ENCODE measurements around the gene ZBTB11. TPM values are rescaled to one million over a fixed set of nuclear protein-coding genes. Genes with fewer than 3 reads are reported as not detected.

Gene ZBTB11
- total RNA-seq, 1 experiment from 2014 or later = 20.4 TPM

DNA sequence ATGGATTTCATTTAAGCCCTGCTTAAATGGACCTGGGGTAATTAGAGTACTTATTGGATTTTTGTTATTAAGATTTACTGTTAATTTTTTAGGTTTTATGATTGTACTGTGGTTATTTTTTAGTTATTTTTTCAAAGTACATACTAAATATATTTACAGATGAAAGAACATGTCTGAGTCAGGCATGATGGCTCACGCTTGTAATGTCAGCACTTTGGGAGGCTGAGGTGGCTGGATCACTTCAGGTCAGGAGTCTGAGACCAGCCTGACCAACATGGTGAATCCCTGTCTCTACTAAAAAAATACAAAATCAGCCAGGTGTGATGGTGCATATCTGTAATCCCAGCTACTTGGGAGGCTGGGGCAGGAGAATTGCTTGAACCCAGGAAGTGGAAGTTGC lies 25.8 kb upstream of the ZBTB11 start:
- Histone ChIP-seq H4K20me1 (ENCODE audit: insufficient read depth) (no peaks in the 10 kb centered on the region), H3K27me3 (ENCODE audit: insufficient read depth, low read length) (no peaks in the 10 kb centered on the region), H3K9ac (ENCODE audit: low read length) (no peak overlapping the region), H2AFZ (ENCODE audit: low read depth, low read length, poor library complexity, severe bottlenecking) (no peak overlapping the region), H3K9me2 (ENCODE audit: insufficient read depth) (no peaks in the 10 kb centered on the region), H3K79me2 (ENCODE audit: insufficient read depth, low read length) (no peaks in the 10 kb centered on the region), H3K4me1 (ENCODE audit: control insufficient read depth in 1 of 2, insufficient read depth in 2 of 2, low read length in 2 of 2) (peaks cover 7 to 27% of the 10 kb centered on the region in 2 experiments), H3K27ac (ENCODE audit: low read depth, low read length) (no peak overlapping the region), H3K4me2 (ENCODE audit: low read length) (peak overlapping the region; percentile 62), H3K4me3 (replicated peaks in 1 of 2; ENCODE audit: low read depth in 1 of 2, low read length in 2 of 2) (no peak overlapping the region), H3K36me3 (ENCODE audit: control insufficient read depth in 1 of 2, insufficient read depth in 2 of 2, low read length in 2 of 2) (no peaks in the 10 kb centered on the region), H3K9me3 (ENCODE audit: control insufficient read depth in 1 of 2, insufficient read depth in 1 of 2, low read depth in 1 of 2, low read length in 2 of 2) (no peaks in the 10 kb centered on the region)
- CTCF ChIA-PET = no interaction called here
- RAD21 ChIA-PET (ENCODE audit: low non-redundant PET in 1 of 2, low total read pairs in 2 of 2, uncharacterized antibody in 2 of 2, unreplicated experiment in 2 of 2) = no interaction called here
- no peak for DNase-seq (ENCODE audit: low read depth, low spot score)
- intact Hi-C loops (cut with micrococcal nuclease) = no loop called here
- no peak for ATAC-seq
- TF ChIP-seq CEBPB (IDR thresholded peaks at IDR 0.05; ENCODE audit: low read depth) (no peak), ELF1 (IDR thresholded peaks at IDR 0.05; ENCODE audit: borderline replicate concordance, low read depth) (no peak), ZNF274 (IDR thresholded peaks at IDR 0.05; ENCODE audit: low read depth, low read length) (no peak), RAD21 (IDR thresholded peaks at IDR 0.05; ENCODE audit: low read depth) (no peak), TCF7L2 (IDR thresholded peaks at IDR 0.05; ENCODE audit: borderline replicate concordance, extremely low read depth, insufficient read depth, insufficient read length) (no peak), ZFX (IDR thresholded peaks at IDR 0.05) (no peak), SRF (IDR thresholded peaks at IDR 0.05; ENCODE audit: low read depth) (no peak), CBX3 (IDR thresholded peaks at IDR 0.05; ENCODE audit: low read depth) (no peak), POLR2AphosphoS5 (IDR thresholded peaks at IDR 0.05; ENCODE audit: low read depth, low read length) (no peak), SIN3A (IDR thresholded peaks at IDR 0.05; ENCODE audit: low read depth) (no peak), JUND (IDR thresholded peaks at IDR 0.05) (no peak)
- TF ChIP-seq, protein P1, sequence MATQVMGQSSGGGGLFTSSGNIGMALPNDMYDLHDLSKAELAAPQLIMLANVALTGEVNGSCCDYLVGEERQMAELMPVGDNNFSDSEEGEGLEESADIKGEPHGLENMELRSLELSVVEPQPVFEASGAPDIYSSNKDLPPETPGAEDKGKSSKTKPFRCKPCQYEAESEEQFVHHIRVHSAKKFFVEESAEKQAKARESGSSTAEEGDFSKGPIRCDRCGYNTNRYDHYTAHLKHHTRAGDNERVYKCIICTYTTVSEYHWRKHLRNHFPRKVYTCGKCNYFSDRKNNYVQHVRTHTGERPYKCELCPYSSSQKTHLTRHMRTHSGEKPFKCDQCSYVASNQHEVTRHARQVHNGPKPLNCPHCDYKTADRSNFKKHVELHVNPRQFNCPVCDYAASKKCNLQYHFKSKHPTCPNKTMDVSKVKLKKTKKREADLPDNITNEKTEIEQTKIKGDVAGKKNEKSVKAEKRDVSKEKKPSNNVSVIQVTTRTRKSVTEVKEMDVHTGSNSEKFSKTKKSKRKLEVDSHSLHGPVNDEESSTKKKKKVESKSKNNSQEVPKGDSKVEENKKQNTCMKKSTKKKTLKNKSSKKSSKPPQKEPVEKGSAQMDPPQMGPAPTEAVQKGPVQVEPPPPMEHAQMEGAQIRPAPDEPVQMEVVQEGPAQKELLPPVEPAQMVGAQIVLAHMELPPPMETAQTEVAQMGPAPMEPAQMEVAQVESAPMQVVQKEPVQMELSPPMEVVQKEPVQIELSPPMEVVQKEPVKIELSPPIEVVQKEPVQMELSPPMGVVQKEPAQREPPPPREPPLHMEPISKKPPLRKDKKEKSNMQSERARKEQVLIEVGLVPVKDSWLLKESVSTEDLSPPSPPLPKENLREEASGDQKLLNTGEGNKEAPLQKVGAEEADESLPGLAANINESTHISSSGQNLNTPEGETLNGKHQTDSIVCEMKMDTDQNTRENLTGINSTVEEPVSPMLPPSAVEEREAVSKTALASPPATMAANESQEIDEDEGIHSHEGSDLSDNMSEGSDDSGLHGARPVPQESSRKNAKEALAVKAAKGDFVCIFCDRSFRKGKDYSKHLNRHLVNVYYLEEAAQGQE (IDR thresholded peaks at IDR 0.05; ENCODE audit: low read depth) = no peak
- TF ChIP-seq, protein P2, sequence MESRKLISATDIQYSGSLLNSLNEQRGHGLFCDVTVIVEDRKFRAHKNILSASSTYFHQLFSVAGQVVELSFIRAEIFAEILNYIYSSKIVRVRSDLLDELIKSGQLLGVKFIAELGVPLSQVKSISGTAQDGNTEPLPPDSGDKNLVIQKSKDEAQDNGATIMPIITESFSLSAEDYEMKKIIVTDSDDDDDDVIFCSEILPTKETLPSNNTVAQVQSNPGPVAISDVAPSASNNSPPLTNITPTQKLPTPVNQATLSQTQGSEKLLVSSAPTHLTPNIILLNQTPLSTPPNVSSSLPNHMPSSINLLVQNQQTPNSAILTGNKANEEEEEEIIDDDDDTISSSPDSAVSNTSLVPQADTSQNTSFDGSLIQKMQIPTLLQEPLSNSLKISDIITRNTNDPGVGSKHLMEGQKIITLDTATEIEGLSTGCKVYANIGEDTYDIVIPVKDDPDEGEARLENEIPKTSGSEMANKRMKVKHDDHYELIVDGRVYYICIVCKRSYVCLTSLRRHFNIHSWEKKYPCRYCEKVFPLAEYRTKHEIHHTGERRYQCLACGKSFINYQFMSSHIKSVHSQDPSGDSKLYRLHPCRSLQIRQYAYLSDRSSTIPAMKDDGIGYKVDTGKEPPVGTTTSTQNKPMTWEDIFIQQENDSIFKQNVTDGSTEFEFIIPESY (IDR thresholded peaks at IDR 0.05; ENCODE audit: extremely low read depth, insufficient replicate concordance, low read length) = no peak
- TF ChIP-seq, protein P3, sequence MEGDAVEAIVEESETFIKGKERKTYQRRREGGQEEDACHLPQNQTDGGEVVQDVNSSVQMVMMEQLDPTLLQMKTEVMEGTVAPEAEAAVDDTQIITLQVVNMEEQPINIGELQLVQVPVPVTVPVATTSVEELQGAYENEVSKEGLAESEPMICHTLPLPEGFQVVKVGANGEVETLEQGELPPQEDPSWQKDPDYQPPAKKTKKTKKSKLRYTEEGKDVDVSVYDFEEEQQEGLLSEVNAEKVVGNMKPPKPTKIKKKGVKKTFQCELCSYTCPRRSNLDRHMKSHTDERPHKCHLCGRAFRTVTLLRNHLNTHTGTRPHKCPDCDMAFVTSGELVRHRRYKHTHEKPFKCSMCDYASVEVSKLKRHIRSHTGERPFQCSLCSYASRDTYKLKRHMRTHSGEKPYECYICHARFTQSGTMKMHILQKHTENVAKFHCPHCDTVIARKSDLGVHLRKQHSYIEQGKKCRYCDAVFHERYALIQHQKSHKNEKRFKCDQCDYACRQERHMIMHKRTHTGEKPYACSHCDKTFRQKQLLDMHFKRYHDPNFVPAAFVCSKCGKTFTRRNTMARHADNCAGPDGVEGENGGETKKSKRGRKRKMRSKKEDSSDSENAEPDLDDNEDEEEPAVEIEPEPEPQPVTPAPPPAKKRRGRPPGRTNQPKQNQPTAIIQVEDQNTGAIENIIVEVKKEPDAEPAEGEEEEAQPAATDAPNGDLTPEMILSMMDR (IDR thresholded peaks at IDR 0.05 in 2 of 3, conservative IDR thresholded peaks at IDR 0.05 in 1 of 3; ENCODE audit: borderline replicate concordance in 1 of 3, insufficient read depth in 1 of 3, low read depth in 2 of 3, low read length in 2 of 3) = no peak
- TF ChIP-seq, protein P4, sequence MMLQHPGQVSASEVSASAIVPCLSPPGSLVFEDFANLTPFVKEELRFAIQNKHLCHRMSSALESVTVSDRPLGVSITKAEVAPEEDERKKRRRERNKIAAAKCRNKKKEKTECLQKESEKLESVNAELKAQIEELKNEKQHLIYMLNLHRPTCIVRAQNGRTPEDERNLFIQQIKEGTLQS (IDR thresholded peaks at IDR 0.05) = no peak
- TF ChIP-seq, protein P5, sequence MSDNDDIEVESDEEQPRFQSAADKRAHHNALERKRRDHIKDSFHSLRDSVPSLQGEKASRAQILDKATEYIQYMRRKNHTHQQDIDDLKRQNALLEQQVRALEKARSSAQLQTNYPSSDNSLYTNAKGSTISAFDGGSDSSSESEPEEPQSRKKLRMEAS (IDR thresholded peaks at IDR 0.05) = no peak
- BruUV-seq (replicated peaks) = no TSS peak
- POLR2A ChIA-PET = interaction anchor here (0.8 to 1.6 kb wide), 2 partner anchors 16 to 18 kb away, joined by 3 to 4 read pairs; partner anchors contain the start of gene RPL24
